ENCODE data around the gene HSP90AB1. TPM values are rescaled to one million over a fixed set of nuclear protein-coding genes. Genes with fewer than 3 reads are reported as not detected.

HSP90AB1 gene
- total and polyA plus RNA-seq, 9 of the 15 experiments (the other 6 are each of a cell fraction or from before 2014, with no cell fraction given) = 1,780 to 3,358 (median 2,262) TPM

DNA sequence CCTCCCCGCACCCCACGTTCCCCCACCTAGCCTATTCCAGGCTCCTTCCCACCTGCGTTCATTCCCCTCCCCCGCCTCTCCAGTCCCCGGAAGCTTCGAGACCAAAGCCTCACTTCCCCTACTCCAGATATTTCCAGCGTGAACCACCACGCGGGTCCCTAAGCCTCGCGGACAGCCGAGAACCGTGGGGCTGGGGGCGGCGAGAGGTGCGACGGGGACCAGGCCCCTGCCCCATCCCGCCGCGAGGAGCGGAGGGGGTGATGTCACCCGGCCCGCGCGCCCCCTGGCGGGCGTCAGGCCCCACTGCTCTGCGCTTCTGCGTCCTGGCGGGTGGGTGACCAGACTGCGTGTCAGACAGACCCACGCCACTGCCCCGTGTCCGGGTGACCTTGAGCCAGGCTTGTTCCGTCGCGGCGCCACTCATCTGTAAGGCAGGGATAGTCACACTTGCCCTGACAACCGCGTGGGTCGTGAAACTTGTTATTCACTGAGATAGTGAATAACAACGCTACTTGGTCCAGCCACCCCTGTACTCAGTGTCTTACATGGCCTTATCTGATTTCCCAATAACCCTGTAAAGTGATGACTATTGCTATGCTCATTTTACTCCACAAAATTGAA is 9.0 kb upstream of the HSP90AB1 start (continued):
- TF ChIP-seq NR2C1 (IDR thresholded peaks at IDR 0.05) (0 out of 2 replicates have a peak, but pooled peaks have one; percentile 9), NR2C1 (tag; IDR thresholded peaks at IDR 0.05) (no peak), ZC3H11A (IDR thresholded peaks at IDR 0.05; ENCODE audit: low read depth, low read length) (no peak), ASH1L (IDR thresholded peaks at IDR 0.05; ENCODE audit: borderline replicate concordance, low read depth, partially characterized antibody) (no peak), ELF1 (tag; IDR thresholded peaks at IDR 0.05) (peak; percentile 76), EZH2 (IDR thresholded peaks at IDR 0.05; ENCODE audit: borderline replicate concordance, low read depth, low read length) (no peak), ZFP30 (CRISPR knock-in tag; IDR thresholded peaks at IDR 0.05; ENCODE audit: borderline replicate concordance) (no peak), PATZ1 (CRISPR knock-in tag; IDR thresholded peaks at IDR 0.05; ENCODE audit: borderline replicate concordance) (no peak), DNMT1 (IDR thresholded peaks at IDR 0.05) (no peak; the same call in 1 of the 2 replicates), MCM7 (IDR thresholded peaks at IDR 0.05) (no peak), TEAD4 (IDR thresholded peaks at IDR 0.05; ENCODE audit: low read length) (no peak), TEAD4 (CRISPR knock-in tag; IDR thresholded peaks at IDR 0.05; ENCODE audit: borderline replicate concordance) (no peak), SMARCA4 (IDR thresholded peaks at IDR 0.05) (0 out of 2 replicates have a peak, but pooled peaks have one; percentile 11), NEUROD1 (IDR thresholded peaks at IDR 0.05; ENCODE audit: borderline replicate concordance, low read depth, low read length, partially characterized antibody) (peak; percentile 65)
- TF ChIP-seq, protein P1, sequence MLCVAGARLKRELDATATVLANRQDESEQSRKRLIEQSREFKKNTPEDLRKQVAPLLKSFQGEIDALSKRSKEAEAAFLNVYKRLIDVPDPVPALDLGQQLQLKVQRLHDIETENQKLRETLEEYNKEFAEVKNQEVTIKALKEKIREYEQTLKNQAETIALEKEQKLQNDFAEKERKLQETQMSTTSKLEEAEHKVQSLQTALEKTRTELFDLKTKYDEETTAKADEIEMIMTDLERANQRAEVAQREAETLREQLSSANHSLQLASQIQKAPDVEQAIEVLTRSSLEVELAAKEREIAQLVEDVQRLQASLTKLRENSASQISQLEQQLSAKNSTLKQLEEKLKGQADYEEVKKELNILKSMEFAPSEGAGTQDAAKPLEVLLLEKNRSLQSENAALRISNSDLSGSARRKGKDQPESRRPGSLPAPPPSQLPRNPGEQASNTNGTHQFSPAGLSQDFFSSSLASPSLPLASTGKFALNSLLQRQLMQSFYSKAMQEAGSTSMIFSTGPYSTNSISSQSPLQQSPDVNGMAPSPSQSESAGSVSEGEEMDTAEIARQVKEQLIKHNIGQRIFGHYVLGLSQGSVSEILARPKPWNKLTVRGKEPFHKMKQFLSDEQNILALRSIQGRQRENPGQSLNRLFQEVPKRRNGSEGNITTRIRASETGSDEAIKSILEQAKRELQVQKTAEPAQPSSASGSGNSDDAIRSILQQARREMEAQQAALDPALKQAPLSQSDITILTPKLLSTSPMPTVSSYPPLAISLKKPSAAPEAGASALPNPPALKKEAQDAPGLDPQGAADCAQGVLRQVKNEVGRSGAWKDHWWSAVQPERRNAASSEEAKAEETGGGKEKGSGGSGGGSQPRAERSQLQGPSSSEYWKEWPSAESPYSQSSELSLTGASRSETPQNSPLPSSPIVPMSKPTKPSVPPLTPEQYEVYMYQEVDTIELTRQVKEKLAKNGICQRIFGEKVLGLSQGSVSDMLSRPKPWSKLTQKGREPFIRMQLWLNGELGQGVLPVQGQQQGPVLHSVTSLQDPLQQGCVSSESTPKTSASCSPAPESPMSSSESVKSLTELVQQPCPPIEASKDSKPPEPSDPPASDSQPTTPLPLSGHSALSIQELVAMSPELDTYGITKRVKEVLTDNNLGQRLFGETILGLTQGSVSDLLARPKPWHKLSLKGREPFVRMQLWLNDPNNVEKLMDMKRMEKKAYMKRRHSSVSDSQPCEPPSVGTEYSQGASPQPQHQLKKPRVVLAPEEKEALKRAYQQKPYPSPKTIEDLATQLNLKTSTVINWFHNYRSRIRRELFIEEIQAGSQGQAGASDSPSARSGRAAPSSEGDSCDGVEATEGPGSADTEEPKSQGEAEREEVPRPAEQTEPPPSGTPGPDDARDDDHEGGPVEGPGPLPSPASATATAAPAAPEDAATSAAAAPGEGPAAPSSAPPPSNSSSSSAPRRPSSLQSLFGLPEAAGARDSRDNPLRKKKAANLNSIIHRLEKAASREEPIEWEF (CRISPR knock-in tag; IDR thresholded peaks at IDR 0.05) = no peak
- TF ChIP-seq, protein P2, sequence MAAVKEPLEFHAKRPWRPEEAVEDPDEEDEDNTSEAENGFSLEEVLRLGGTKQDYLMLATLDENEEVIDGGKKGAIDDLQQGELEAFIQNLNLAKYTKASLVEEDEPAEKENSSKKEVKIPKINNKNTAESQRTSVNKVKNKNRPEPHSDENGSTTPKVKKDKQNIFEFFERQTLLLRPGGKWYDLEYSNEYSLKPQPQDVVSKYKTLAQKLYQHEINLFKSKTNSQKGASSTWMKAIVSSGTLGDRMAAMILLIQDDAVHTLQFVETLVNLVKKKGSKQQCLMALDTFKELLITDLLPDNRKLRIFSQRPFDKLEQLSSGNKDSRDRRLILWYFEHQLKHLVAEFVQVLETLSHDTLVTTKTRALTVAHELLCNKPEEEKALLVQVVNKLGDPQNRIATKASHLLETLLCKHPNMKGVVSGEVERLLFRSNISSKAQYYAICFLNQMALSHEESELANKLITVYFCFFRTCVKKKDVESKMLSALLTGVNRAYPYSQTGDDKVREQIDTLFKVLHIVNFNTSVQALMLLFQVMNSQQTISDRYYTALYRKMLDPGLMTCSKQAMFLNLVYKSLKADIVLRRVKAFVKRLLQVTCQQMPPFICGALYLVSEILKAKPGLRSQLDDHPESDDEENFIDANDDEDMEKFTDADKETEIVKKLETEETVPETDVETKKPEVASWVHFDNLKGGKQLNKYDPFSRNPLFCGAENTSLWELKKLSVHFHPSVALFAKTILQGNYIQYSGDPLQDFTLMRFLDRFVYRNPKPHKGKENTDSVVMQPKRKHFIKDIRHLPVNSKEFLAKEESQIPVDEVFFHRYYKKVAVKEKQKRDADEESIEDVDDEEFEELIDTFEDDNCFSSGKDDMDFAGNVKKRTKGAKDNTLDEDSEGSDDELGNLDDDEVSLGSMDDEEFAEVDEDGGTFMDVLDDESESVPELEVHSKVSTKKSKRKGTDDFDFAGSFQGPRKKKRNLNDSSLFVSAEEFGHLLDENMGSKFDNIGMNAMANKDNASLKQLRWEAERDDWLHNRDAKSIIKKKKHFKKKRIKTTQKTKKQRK (IDR thresholded peaks at IDR 0.05; ENCODE audit: borderline replicate concordance, low read depth, low read length) = no peak

Data from K562 (cell line).